HG03460 (cell line): ENCODE results near the gene DIPK1A.
"Not testable (repeated sequence)": the region's sequence is repeated elsewhere in the genome, so short reads cannot be mapped to it uniquely, and the experiment has no call there.

Experiments used
- ATAC-seq: cut with Tn5 transposase; IDR thresholded peaks from one replicate; pipeline ENCODE4 v1.9.1; 2021; ENCODE audit not compliant: unreplicated experiment

DIPK1A gene

GRCh38 chr1:92980732-92981647 lies 19.7 kb upstream of the DIPK1A start:
- ATAC-seq: peak; percentile 51

GRCh38 chr1:92975551-92976232 lies 14.4 kb upstream of the DIPK1A start:
- ATAC-seq: peak; percentile 82

GRCh38 chr1:92974112-92974511 lies 12.8 kb upstream of the DIPK1A start:
- ATAC-seq: not testable (repeated sequence)

GRCh38 chr1:92973203-92973897 lies 12.1 kb upstream of the DIPK1A start:
- ATAC-seq: no peak

- no peak for ATAC-seq
Observed at GRCh38 chr1:92972409-92973129, 11.3 kb upstream of the DIPK1A start.

- not testable (repeated sequence) for ATAC-seq
Observed at GRCh38 chr1:92971932-92972331, 10.7 kb upstream of the DIPK1A start.

- ATAC-seq: no peak
Observed at GRCh38 chr1:92970990-92971689, 9.9 kb upstream of the DIPK1A start.

- ATAC-seq: no peak
Observed at GRCh38 chr1:92969517-92969916, 8.3 kb upstream of the DIPK1A start.

GRCh38 chr1:92968138-92969032 lies 7.1 kb upstream of the DIPK1A start:
- peak; percentile 66 for ATAC-seq

- no peak for ATAC-seq
Observed at GRCh38 chr1:92964998-92965397, 3.7 kb upstream of the DIPK1A start.

- no peak for ATAC-seq
Observed at GRCh38 chr1:92964316-92964715, 3.1 kb upstream of the DIPK1A start.

- ATAC-seq: peak; percentile 54
Observed at GRCh38 chr1:92961896-92962752, 862 bp upstream of the DIPK1A start.

- peak; percentile 34 for ATAC-seq
Observed at GRCh38 chr1:92960395-92961130, 699 bp downstream of the DIPK1A start.

- ATAC-seq: no peak
Observed at GRCh38 chr1:92958203-92958970, 2.9 kb downstream of the DIPK1A start.

- no peak for ATAC-seq
Observed at GRCh38 chr1:92957030-92957734, 4.1 kb downstream of the DIPK1A start.
